ENCODE data around the gene NFYC. TPM values are rescaled to one million over a fixed set of nuclear protein-coding genes. Genes with fewer than 3 reads are reported as not detected.
A peak's percentile ranks its signal among the peaks of the same experiment; 100 is the strongest.
"Not testable (repeated sequence)": the region's sequence is repeated elsewhere in the genome, so short reads cannot be mapped to it uniquely, and the experiment has no call there.

The NFYC gene
- total RNA-seq, 1 donor from 2014 or later, result 56.0 TPM

DNA sequence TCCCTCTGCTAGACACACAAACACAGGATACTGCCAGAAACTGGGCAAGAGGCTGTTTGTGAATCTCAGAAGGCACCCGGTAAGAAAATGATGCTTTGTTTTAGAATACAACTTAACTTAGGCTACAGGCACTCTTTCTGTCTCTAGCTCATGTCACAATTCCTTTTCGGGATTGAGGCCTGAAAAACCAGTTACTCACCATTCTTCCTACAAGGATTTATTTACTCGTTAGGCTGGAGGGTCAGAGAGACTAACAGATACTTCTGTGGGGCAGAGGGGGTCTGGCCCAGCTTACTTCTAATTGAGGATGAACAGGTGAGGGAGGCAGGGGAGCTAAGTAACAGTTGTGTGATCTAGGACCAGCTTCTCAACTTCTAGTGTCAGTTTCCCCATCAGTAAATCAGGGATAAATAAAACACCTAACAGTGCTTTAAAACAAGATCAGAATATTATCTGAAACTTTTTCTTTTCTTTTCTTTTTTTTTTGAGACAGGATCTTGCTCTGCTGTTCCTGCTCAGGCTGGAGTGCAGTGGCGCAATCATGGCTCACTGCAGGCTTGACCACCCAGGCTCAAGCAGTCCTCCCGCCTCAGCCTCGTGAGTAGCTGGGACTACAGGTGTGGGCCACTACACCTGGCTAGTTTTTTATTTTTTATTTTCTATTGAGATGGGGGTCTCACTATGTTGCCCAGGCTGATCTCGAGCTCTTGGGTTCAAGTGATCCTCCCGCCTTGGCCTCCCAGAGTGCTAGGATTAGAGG, 31.9 kb downstream of the NFYC start:
- Histone ChIP-seq H3K9me3 (no peaks in the 10 kb centered on the region), H3K27ac (no peak overlapping the region), H3K4me3 (no peak overlapping the region), H3K27me3 (no peaks in the 10 kb centered on the region), H3K4me1 (peaks cover 22% of the 10 kb centered on the region), H3K36me3 (no peaks in the 10 kb centered on the region)
- ATAC-seq, result peak; percentile 48
- DNase-seq, result no peak
- no peak for TF ChIP-seq CTCF (IDR thresholded peaks at IDR 0.05)
- intact Hi-C loops (cut with DNase I), result no loop called here

GRCh38 chr1:40727662-40728061, 36.2 kb downstream of the NFYC start:
- ATAC-seq; DNase-seq; H3K27me3 ChIP-seq; H3K4me3 ChIP-seq; H3K27ac ChIP-seq; H3K9me3 ChIP-seq; H3K36me3 ChIP-seq; intact Hi-C loops (cut with DNase I): not testable (repeated sequence)
- H3K4me1 ChIP-seq, result peaks cover 19% of the 10 kb centered on the region

- DNase-seq; H3K4me3 ChIP-seq; H3K36me3 ChIP-seq; intact Hi-C loops (cut with DNase I); ATAC-seq; H3K9me3 ChIP-seq; H3K27me3 ChIP-seq; H3K27ac ChIP-seq: not testable (repeated sequence)
- peaks cover 25% of the 10 kb centered on the region for H3K4me1 ChIP-seq
Observed at GRCh38 chr1:40729316-40729862, 37.9 kb downstream of the NFYC start.

DNA sequence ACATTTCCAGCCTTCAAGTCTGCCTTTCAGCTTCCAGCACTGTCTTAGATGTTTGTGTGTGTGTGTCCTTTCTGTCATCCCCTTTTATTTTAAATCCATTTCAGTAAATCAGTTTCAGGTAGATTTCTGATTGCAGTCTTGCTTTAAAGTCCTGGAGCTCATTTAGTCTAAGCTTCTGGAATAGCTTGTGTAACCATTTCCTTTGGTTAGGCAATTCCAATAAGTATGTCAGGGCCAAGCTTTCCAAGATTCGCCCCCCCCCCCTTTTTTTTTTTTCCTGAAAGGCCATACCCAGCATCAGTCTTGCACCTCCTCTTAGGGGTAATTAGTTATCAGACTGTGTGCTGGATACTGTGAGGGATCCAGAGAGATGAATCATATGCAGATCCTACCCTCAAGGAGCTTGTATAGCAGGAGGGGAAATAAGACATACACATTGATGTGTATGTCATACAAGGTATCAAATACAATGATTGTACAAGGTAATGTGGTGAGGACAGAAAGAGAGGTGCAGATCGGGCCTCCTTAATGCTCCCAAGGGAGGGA, 41.3 kb downstream of the NFYC start:
- intact Hi-C loops (cut with DNase I), result no loop called here
- Histone ChIP-seq H3K4me1 (peaks cover 20% of the 10 kb centered on the region), H3K27ac (no peak overlapping the region)

DNA sequence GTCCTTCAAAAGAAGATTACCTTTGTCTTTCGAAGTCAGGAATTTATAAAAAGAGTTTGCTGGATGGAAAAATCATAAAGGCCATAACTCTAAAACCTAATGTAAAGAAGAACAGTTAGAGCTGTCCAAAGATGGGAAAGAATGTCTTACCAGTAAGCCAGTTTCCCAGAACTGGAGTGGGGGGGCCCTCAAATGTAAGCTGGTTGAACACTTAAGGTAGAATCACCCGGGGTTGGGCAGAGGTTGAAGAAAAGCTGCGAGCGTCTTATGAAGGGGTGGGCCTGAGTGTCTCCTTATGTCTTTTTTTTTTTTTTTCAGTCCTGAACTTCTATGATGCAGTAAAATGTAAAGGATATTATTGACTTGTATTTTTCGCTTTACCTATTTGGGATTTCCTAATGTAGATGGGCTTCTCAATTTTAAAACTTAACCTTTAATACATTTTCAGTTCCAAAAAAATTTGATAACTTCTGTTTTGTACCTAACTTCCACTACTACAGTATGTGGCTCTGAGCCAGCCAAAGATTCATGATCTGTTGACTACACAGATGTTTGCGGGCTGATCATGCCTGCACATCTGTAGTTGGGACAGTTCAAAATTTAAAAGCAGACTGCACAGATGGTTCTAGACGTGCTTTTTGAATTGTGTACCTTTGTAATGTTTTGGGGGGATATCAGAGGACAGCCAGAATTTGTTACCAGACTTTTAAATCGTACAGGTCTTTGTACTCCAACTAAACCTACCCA, 43.6 kb downstream of the NFYC start:
- no peak overlapping the region for H3K27ac ChIP-seq
- TF ChIP-seq CTCF (IDR thresholded peaks at IDR 0.05), result no peak
- H3K9me3 ChIP-seq, result no peaks in the 10 kb centered on the region
- no peak for DNase-seq
- intact Hi-C loops (cut with DNase I), result no loop called here
- peaks cover 16% of the 10 kb centered on the region for H3K36me3 ChIP-seq
- no peaks in the 10 kb centered on the region for H3K27me3 ChIP-seq
- H3K4me3 ChIP-seq, result no peak overlapping the region
- peaks cover 20% of the 10 kb centered on the region for H3K4me1 ChIP-seq
- ATAC-seq, result no peak

More for the DNA sequence above, 41.3 kb downstream of the NFYC start:
- no peak for ATAC-seq
- Histone ChIP-seq H3K36me3 (no peaks in the 10 kb centered on the region), H3K9me3 (no peaks in the 10 kb centered on the region), H3K4me3 (no peak overlapping the region), H3K27me3 (no peaks in the 10 kb centered on the region)
- no peak for TF ChIP-seq CTCF (IDR thresholded peaks at IDR 0.05)
- DNase-seq, result no peak

DNA sequence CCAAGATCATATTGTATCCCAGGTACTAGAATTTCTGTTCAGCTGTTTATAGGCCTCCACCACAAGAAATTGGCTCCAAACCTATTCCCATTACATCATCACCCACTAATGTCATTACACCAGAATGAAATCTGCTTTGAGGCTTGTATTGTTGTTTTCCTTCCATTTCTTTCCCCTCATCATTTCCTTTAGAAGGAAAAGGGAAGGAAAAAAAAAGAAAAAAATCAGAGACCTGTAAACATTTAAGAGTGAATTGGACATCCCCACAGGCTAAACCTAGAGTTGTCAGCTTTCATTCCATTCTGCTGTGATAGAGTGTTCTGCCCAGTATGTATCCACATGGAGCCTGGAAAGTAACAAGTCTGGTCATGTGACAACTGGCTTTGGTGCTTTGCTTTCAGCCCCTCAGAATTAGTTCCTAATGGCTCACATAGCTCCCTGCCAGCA, 44.6 kb downstream of the NFYC start:
- intact Hi-C loops (cut with DNase I), result no loop called here
- no peaks in the 10 kb centered on the region for H3K9me3 ChIP-seq
- DNase-seq (no peak), ATAC-seq (no peak)
- peaks cover 23% of the 10 kb centered on the region for H3K36me3 ChIP-seq
- H3K4me1 ChIP-seq, result peaks cover 20% of the 10 kb centered on the region
- H3K27me3 ChIP-seq, result no peaks in the 10 kb centered on the region
- TF ChIP-seq CTCF (IDR thresholded peaks at IDR 0.05), result no peak
- no peak overlapping the region for H3K4me3 ChIP-seq
- H3K27ac ChIP-seq, result no peak overlapping the region

Measured in upper lobe of right lung (tissue), 1 donor.